Effector memory CD4-positive, alpha-beta T cell (primary cell): ENCODE measurements around the gene GJD3.
"Not testable (repeated sequence)": the region's sequence is repeated elsewhere in the genome, so short reads cannot be mapped to it uniquely, and the experiment has no call there.

Source experiments
- DNase-seq, 3 donors: peaks; one replicate each; pipeline ENCODE4 v3.0.0-alpha.2; 2020
- H3K27ac ChIP-seq: 2 replicates; pipeline ENCODE4 v1.7.0; 2013; ENCODE audit warnings: mild to moderate bottlenecking, low read length, moderate library complexity; ENCODE audit not compliant: insufficient read depth, poor library complexity, severe bottlenecking
- H3K27me3 ChIP-seq: replicated peaks from 2 replicates; pipeline ENCODE4 v1.7.0; 2013; ENCODE audit warnings: mild to moderate bottlenecking, low read length; ENCODE audit not compliant: insufficient read depth, control insufficient read depth, poor library complexity, severe bottlenecking
- H3K36me3 ChIP-seq: 2 replicates; pipeline ENCODE4 v1.7.0; 2013; ENCODE audit warnings: mild to moderate bottlenecking, low read length, moderate library complexity; ENCODE audit not compliant: control insufficient read depth, insufficient read depth
- H3K4me1 ChIP-seq: 2 replicates; pipeline ENCODE4 v1.7.0; 2013; ENCODE audit warnings: low read length, mild to moderate bottlenecking; ENCODE audit not compliant: control insufficient read depth, insufficient read depth, poor library complexity, severe bottlenecking
- H3K4me3 ChIP-seq: 2 replicates; pipeline ENCODE4 v1.7.0; 2013; ENCODE audit warnings: low read length, low read depth, mild to moderate bottlenecking; ENCODE audit not compliant: insufficient read depth, poor library complexity, severe bottlenecking
- H3K9me3 ChIP-seq: 2 replicates; pipeline ENCODE4 v1.7.0; 2013; ENCODE audit warnings: mild to moderate bottlenecking, low read length, moderate library complexity; ENCODE audit not compliant: control insufficient read depth

GJD3 gene

GRCh38 chr17:40386555-40386954, 22.0 kb upstream of the GJD3 start:
- not testable (repeated sequence) for H3K36me3 ChIP-seq, H3K9me3 ChIP-seq, H3K27ac ChIP-seq, DNase-seq, H3K27me3 ChIP-seq, H3K4me1 ChIP-seq, H3K4me3 ChIP-seq

- DNase-seq, result no peak
- Histone ChIP-seq H3K27me3 (no peaks in the 10 kb centered on the region), H3K4me3 (no peak overlapping the region), H3K27ac (no peak overlapping the region), H3K9me3 (no peaks in the 10 kb centered on the region), H3K4me1 (no peaks in the 10 kb centered on the region), H3K36me3 (no peaks in the 10 kb centered on the region)
Measured at GRCh38 chr17:40382251-40382650, 17.7 kb upstream of the GJD3 start.

GRCh38 chr17:40378966-40379365, 14.4 kb upstream of the GJD3 start:
- Histone ChIP-seq H3K4me1 (no peaks in the 10 kb centered on the region), H3K27ac (no peak overlapping the region), H3K4me3 (no peak overlapping the region), H3K36me3 (no peaks in the 10 kb centered on the region), H3K9me3 (no peaks in the 10 kb centered on the region), H3K27me3 (no peaks in the 10 kb centered on the region)
- DNase-seq, result no peak

- H3K27ac ChIP-seq, result no peak overlapping the region
- H3K27me3 ChIP-seq, result no peaks in the 10 kb centered on the region
Measured at GRCh38 chr17:40377832-40378231, 13.3 kb upstream of the GJD3 start.

DNA sequence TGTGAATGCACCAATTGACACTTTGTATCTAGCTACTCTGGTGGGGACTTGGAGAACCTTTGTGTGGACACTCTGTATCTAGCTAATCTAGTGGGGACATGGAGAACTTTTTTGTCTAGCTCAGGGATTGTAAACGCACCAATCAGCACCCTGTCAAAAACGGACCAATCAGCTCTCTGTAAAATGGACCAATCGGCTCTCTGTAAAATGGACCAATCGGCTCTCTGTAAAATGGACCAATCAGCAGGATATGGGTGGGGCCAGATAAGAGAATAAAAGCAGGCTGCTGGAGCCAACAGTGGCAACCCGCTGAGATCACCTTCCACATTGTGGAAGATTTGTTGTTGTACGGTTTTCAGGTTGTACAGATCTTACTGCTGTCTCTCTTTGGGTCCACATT, 12.0 kb upstream of the GJD3 start:
- H3K27me3 ChIP-seq, H3K4me3 ChIP-seq, H3K9me3 ChIP-seq, H3K4me1 ChIP-seq, H3K27ac ChIP-seq, H3K36me3 ChIP-seq, DNase-seq: not testable (repeated sequence)

More at GRCh38 chr17:40377832-40378231, 13.3 kb upstream of the GJD3 start:
- H3K9me3 ChIP-seq, result no peaks in the 10 kb centered on the region
- no peak for DNase-seq
- H3K4me3 ChIP-seq, result no peak overlapping the region
- H3K4me1 ChIP-seq, result no peaks in the 10 kb centered on the region
- no peaks in the 10 kb centered on the region for H3K36me3 ChIP-seq

DNA sequence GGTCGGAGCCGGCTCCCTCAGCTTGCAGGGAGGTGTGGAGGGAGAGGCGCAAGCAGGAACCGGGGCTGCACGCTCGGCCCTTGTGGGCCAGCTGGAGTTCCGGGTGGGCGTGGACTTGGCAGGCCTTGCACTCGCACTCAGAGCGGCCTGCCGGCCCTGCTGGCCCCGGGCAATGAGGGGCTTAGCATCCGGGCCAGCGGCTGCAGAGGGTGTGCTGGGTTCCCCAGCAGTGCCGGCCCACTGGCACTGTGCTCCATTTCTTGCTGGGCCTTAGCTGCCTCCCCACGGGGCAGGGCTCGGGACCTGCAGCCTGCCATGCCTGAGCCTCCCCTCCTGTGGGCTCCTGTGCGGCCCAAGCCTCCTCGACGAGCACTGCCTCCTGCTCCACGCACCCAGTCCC, 11.2 kb upstream of the GJD3 start:
- H3K4me1 ChIP-seq, H3K9me3 ChIP-seq, H3K4me3 ChIP-seq, H3K27ac ChIP-seq, DNase-seq, H3K27me3 ChIP-seq, H3K36me3 ChIP-seq: not testable (repeated sequence)

DNA sequence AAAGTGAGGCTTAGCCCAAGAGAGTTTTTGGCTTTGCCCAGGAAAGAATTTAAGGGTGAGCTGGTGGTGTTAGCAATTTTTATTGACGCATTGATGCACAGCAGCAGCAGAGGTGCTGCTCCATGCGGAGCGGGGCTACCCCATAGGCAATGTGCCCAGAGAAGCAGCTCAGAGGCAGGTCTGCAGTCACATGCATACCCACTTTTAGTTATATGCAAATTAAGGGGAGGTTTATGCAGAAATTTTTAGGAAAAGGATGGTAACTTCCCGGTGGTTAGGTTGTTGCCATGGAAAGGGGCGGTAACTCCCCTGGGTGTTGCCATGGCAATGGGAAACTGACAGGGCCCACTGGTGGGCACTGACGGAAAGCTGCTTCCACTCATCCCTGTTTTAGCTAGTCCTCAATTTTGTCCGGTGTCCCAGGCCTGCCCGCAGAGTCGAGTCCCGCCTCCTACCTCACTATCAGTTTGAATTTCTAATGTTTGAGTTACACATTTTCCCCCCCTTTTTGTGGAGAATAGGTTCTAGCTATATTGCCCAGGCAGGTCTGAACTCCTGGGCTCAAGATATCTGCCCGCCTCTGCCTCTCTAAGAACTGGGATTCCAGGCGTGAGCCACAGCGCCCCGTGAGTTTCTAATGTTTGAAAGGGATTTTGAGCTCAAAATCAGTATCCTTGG, 10.4 kb upstream of the GJD3 start:
- DNase-seq, result no peak
- Histone ChIP-seq H3K27ac (no peak overlapping the region), H3K9me3 (no peaks in the 10 kb centered on the region), H3K4me1 (no peaks in the 10 kb centered on the region), H3K27me3 (no peaks in the 10 kb centered on the region), H3K4me3 (no peak overlapping the region), H3K36me3 (no peaks in the 10 kb centered on the region)

- no peak overlapping the region for H3K27ac ChIP-seq
- DNase-seq, result no peak
- H3K4me1 ChIP-seq, result no peaks in the 10 kb centered on the region
- no peak overlapping the region for H3K4me3 ChIP-seq
- no peaks in the 10 kb centered on the region for H3K9me3 ChIP-seq
- H3K36me3 ChIP-seq, result no peaks in the 10 kb centered on the region
- no peaks in the 10 kb centered on the region for H3K27me3 ChIP-seq
Measured at GRCh38 chr17:40373999-40374398, 9.5 kb upstream of the GJD3 start.

DNA sequence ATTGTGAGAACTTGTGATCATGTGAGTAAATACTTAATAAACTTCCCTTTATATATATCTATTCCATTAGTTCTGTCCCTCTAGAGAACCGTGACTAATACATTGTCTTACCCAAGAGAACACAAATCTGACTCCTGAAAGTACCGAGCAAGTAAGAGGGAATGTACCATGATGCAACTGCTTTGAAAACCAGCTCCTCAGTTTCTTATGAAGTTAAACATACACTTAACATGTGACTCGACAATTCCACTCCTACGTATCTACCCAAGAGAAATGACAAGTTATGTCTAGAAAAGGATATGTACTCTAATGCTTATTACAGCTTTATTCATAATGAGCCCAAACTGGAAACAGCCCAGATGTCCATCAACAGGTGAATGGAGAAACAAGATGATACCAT, 8.8 kb upstream of the GJD3 start:
- Histone ChIP-seq H3K27ac (no peak overlapping the region), H3K4me3 (no peak overlapping the region), H3K27me3 (no peaks in the 10 kb centered on the region), H3K9me3 (no peaks in the 10 kb centered on the region), H3K36me3 (no peaks in the 10 kb centered on the region), H3K4me1 (no peaks in the 10 kb centered on the region)
- no peak for DNase-seq

DNA sequence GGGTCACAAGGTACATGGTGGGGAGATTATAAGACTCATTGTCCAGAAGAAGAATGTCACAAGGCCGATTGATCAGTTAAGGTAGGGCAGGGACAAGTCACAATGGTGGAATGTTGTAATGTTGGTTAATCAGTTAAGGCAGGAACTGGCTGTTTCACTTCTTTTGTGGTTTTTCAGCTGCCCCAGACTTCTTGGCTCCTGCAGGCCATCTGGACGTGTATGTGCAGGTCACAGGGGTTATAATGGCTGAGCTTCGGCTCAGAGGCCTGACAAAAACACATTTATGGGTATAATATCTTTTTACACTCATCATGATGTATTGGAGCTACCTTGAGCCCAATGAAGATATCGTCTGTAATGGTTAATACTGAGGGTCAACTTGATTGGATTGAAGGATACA, 8.1 kb upstream of the GJD3 start:
- not testable (repeated sequence) for H3K4me1 ChIP-seq, H3K9me3 ChIP-seq, H3K27ac ChIP-seq, DNase-seq, H3K27me3 ChIP-seq, H3K36me3 ChIP-seq, H3K4me3 ChIP-seq
